Measurements from ENCODE around the gene SH3BP5L.

SH3BP5L gene

DNA sequence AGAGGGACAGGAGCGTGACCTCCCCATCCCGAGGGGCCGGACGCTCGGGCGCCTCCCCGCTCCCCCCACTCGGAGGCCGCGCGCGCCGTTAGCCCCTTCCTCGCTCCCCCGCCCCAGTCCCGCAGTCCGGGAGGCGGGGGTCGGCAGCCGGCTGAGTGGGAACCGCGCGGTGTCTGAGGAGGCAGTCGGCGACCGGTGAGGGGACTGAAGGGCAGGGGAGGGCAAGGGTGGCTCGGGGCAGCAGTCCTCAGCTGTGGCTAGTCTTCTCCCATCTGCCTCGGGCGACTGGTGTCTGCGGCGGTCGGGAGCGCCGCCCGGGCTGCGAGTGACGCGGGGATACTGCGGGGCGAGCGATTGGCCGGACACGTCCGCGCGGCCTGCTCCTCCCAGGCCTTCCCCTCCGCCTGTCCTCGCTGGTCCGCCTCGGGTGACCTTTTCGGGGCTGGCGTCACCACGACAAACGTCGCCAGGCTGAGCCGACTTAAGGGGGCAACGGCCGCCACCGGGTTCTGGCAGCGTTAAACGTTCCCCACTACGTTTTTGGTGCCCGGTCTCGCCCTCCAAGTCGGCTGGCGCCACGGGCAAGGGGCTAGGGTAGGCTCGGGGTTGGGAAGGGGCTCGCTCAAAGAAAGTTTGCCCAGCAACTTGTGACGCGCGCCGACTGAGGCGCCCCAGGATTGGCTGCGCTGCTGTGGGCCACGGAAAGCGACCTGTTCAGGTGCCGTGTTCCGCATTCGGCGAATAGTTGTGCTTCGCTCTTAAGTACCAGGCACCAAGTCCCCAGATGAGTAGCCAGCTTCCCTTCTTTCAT is 12.8 kb upstream of the SH3BP5L start:
- no peak for TF ChIP-seq SIN3A (IDR thresholded peaks at IDR 0.05; ENCODE audit: borderline replicate concordance, insufficient read depth, low read length)
- peak; percentile 10 for TF ChIP-seq FOXP2 (optimal IDR thresholded peaks at IDR 0.05; ENCODE audit: borderline replicate concordance, extremely low read depth, extremely low read length, insufficient read depth)
- peak; percentile 80 for TF ChIP-seq POLR2AphosphoS5 (IDR thresholded peaks at IDR 0.05; ENCODE audit: low read depth, low read length)
- peak; percentile 76; the same call in 1 of the 2 replicates for TF ChIP-seq TAF1 (IDR thresholded peaks at IDR 0.05; ENCODE audit: borderline replicate concordance, insufficient read depth, low read length)
- TF ChIP-seq, protein P1, sequence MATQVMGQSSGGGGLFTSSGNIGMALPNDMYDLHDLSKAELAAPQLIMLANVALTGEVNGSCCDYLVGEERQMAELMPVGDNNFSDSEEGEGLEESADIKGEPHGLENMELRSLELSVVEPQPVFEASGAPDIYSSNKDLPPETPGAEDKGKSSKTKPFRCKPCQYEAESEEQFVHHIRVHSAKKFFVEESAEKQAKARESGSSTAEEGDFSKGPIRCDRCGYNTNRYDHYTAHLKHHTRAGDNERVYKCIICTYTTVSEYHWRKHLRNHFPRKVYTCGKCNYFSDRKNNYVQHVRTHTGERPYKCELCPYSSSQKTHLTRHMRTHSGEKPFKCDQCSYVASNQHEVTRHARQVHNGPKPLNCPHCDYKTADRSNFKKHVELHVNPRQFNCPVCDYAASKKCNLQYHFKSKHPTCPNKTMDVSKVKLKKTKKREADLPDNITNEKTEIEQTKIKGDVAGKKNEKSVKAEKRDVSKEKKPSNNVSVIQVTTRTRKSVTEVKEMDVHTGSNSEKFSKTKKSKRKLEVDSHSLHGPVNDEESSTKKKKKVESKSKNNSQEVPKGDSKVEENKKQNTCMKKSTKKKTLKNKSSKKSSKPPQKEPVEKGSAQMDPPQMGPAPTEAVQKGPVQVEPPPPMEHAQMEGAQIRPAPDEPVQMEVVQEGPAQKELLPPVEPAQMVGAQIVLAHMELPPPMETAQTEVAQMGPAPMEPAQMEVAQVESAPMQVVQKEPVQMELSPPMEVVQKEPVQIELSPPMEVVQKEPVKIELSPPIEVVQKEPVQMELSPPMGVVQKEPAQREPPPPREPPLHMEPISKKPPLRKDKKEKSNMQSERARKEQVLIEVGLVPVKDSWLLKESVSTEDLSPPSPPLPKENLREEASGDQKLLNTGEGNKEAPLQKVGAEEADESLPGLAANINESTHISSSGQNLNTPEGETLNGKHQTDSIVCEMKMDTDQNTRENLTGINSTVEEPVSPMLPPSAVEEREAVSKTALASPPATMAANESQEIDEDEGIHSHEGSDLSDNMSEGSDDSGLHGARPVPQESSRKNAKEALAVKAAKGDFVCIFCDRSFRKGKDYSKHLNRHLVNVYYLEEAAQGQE (IDR thresholded peaks at IDR 0.05; ENCODE audit: insufficient read depth in 1 of 2, low read depth in 2 of 2, low read length in 2 of 2), result no peak

DNA sequence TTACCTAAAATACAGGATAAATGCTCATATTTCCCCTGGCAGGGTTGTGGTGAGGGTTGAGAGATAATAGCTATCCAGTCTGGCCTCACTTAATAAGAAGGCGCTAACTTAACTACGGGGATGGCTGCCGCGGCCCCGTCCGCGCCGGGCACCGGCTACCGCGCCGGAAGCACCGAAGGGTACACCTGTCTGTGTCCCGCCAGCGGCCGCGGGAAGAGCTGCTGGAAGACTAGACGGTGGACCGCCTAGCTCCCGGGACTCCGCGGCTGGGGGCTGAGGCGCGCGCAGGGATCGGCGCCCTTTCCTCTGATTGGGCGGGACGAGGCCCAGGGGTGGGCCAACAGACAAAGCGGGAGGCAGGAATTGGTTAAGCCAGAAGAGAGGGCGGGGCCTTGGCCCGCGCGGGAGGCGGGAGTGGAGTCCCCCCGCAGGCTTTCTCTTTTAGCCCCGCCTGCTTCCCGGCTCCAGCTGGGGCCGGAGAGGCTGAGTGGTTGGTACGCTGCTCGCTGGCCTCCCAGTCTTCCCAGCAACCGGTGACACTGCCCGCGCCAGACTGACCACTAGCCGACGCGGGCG is 12.2 kb upstream of the SH3BP5L start, which contains the start of gene ZNF672:
Gene ZNF672, plus strand, starts transcription at position 444 of the 576 bp plus-strand sequence. CDS start 9,051 bp downstream, outside the sequence.
- TF ChIP-seq SIN3A (IDR thresholded peaks at IDR 0.05; ENCODE audit: borderline replicate concordance, insufficient read depth, low read length) (no peak), FOXP2 (optimal IDR thresholded peaks at IDR 0.05; ENCODE audit: borderline replicate concordance, extremely low read depth, extremely low read length, insufficient read depth) (peak; percentile 28), TAF1 (IDR thresholded peaks at IDR 0.05; ENCODE audit: borderline replicate concordance, insufficient read depth, low read length) (peak; percentile 38; the same call in 1 of the 2 replicates), POLR2AphosphoS5 (IDR thresholded peaks at IDR 0.05; ENCODE audit: low read depth, low read length) (peak; percentile 87)
- TF ChIP-seq, protein P1 (IDR thresholded peaks at IDR 0.05; ENCODE audit: insufficient read depth in 1 of 2, low read depth in 2 of 2, low read length in 2 of 2), result no peak; a peak in 1 of 4 replicates

DNA sequence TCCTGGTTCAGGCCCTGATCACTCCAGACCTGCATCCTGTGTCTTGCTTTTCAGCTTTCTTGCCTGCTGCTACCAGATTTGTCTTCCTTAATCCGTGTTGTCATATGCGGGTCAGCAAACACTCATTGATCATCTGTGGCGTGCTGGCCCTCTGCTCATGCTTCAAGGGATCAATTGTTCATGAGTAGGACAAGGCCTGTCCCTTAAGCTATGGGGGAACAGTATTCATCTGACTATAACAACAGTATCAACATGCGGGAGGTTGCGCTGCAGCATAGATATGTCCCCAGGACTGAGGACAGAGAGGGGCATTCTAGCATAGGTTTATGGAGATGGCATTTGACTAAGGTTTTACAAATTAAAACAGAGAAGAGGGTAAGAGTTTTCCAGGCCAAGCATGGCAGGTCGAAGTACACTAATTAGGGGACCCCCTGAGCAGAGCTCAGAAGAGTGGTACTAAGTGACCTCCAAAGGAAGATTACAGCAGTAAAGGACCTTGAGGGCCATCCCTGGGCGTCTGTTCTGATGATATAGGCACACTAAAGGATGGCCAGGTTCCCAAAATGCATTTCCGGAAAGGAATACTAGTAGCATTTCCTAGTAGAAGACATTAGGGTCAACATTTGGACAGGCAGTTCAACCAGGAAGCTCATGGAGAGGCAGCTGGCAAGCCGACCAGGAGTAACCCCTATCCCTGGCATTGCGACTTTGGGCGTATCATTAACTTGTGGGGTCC is 11.5 kb upstream of the SH3BP5L start:
- TF ChIP-seq, protein P1 (IDR thresholded peaks at IDR 0.05; ENCODE audit: insufficient read depth in 1 of 2, low read depth in 2 of 2, low read length in 2 of 2), result no peak
- TF ChIP-seq SIN3A (IDR thresholded peaks at IDR 0.05; ENCODE audit: borderline replicate concordance, insufficient read depth, low read length) (no peak), TAF1 (IDR thresholded peaks at IDR 0.05; ENCODE audit: borderline replicate concordance, insufficient read depth, low read length) (no peak), FOXP2 (optimal IDR thresholded peaks at IDR 0.05; ENCODE audit: borderline replicate concordance, extremely low read depth, extremely low read length, insufficient read depth) (no peak), POLR2AphosphoS5 (IDR thresholded peaks at IDR 0.05; ENCODE audit: low read depth, low read length) (no peak)

DNA sequence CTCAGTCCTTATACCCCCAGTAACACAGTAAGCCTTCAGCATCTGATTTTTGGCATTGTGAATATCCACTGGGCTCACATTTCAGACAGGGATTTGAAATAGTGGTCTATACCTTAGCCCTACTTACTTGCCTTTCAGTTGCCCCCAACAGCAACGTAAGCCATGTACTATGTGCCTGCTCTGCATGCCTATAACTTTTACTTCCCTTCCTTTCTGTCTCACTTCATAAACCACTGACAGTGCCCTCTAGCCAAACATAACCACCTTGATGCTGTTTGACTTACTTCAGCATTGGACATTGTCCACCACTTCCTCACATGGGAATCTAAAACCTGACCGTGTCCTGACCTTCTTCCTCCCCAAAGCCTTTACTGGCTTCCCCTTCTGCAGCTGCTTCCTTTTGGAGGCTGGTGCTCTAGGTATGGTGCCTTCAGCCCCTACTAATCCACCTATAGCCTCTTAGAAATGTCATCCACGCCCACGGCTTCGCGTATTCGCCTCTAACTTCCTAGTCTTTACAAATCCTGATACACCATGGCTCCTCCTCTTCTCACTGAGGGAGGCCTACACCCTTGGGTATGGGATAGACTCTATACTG is 8.7 kb upstream of the SH3BP5L start:
- TF ChIP-seq POLR2AphosphoS5 (IDR thresholded peaks at IDR 0.05; ENCODE audit: low read depth, low read length) (no peak), FOXP2 (optimal IDR thresholded peaks at IDR 0.05; ENCODE audit: borderline replicate concordance, extremely low read depth, extremely low read length, insufficient read depth) (no peak), SIN3A (IDR thresholded peaks at IDR 0.05; ENCODE audit: borderline replicate concordance, insufficient read depth, low read length) (no peak)
- TF ChIP-seq, protein P1 (IDR thresholded peaks at IDR 0.05; ENCODE audit: insufficient read depth in 1 of 2, low read depth in 2 of 2, low read length in 2 of 2), result no peak
